ENCODE measurements around the gene HAND1.

Gene HAND1

GRCh38 chr5:154430466-154430865 lies 47.6 kb downstream of the HAND1 start:
- no peaks in the 10 kb centered on the region for H3K27me3 ChIP-seq
- H3K36me3 ChIP-seq = peaks cover 22% of the 10 kb centered on the region
- H3K27ac ChIP-seq = no peak overlapping the region
- no peaks in the 10 kb centered on the region for H3K4me1 ChIP-seq (ENCODE audit: control insufficient read depth in 1 of 2, insufficient read depth in 1 of 2, low read depth in 1 of 2, low read length in 1 of 2)
- no peak overlapping the region for H3K4me3 ChIP-seq (ENCODE audit: low read depth in 1 of 2, low read length in 1 of 2)
- no peaks in the 10 kb centered on the region for H3K9me3 ChIP-seq
- no peak for TF ChIP-seq CTCF (IDR thresholded peaks at IDR 0.05)

GRCh38 chr5:154429341-154429740 lies 48.7 kb downstream of the HAND1 start:
- Histone ChIP-seq H3K4me1 (ENCODE audit: control insufficient read depth in 1 of 2, insufficient read depth in 1 of 2, low read depth in 1 of 2, low read length in 1 of 2) (no peaks in the 10 kb centered on the region), H3K4me3 (ENCODE audit: low read depth in 1 of 2, low read length in 1 of 2) (no peak overlapping the region), H3K27ac (no peak overlapping the region)

GRCh38 chr5:154428208-154428607 lies 49.8 kb downstream of the HAND1 start:
- no peaks in the 10 kb centered on the region for H3K4me1 ChIP-seq (ENCODE audit: control insufficient read depth in 1 of 2, insufficient read depth in 1 of 2, low read depth in 1 of 2, low read length in 1 of 2)
- H3K27ac ChIP-seq = no peak overlapping the region
- peaks cover 4% of the 10 kb centered on the region for H3K36me3 ChIP-seq
- H3K27me3 ChIP-seq = no peaks in the 10 kb centered on the region
- no peak for TF ChIP-seq CTCF (IDR thresholded peaks at IDR 0.05)
- H3K4me3 ChIP-seq (ENCODE audit: low read depth in 1 of 2, low read length in 1 of 2) = no peak overlapping the region
- H3K9me3 ChIP-seq = no peaks in the 10 kb centered on the region

More at GRCh38 chr5:154429341-154429740, 48.7 kb downstream of the HAND1 start:
- TF ChIP-seq CTCF (IDR thresholded peaks at IDR 0.05) = no peak
- peaks cover 11% of the 10 kb centered on the region for H3K36me3 ChIP-seq
- no peaks in the 10 kb centered on the region for H3K27me3 ChIP-seq
- no peaks in the 10 kb centered on the region for H3K9me3 ChIP-seq

Data from neutrophil (primary cell).